DND-41 (cell line): ENCODE results near the gene PACS1.

Experiments
- CTCF ChIP-seq: IDR thresholded peaks from 2 replicates; pipeline ENCODE4 v1.5.1; 2012; ENCODE audit warnings: borderline replicate concordance, low read length, moderate library complexity, mild to moderate bottlenecking; ENCODE audit not compliant: poor library complexity, severe bottlenecking; ENCODE audit errors: extremely low read depth
- EZH2 ChIP-seq: IDR thresholded peaks from 3 replicates; pipeline ENCODE4 v1.6.1; 2012; ENCODE audit warnings: borderline replicate concordance, low read depth, mild to moderate bottlenecking, moderate library complexity, low read length, inconsistent platforms; ENCODE audit not compliant: severe bottlenecking

- TF ChIP-seq CTCF (no peak), EZH2 (no peak)
Observed at GRCh38 chr11:66263785-66264184, 193.7 kb downstream of the PACS1 start.
